HG03354 (cell line): ENCODE measurements around the gene PLAGL1.

Source experiments
- ATAC-seq: cut with Tn5 transposase; IDR thresholded peaks from one replicate; pipeline ENCODE4 v1.9.1; 2021; ENCODE audit warnings: mild to moderate bottlenecking; ENCODE audit not compliant: unreplicated experiment, poor library complexity, severe bottlenecking

Gene PLAGL1

GRCh38 chr6:143969077-143969476 is 39.0 kb downstream of the PLAGL1 start:
- no peak for ATAC-seq

GRCh38 chr6:143967706-143968376 is 40.2 kb downstream of the PLAGL1 start:
- no peak for ATAC-seq

- no peak for ATAC-seq
Measured at GRCh38 chr6:143966312-143966711, 41.7 kb downstream of the PLAGL1 start.

- no peak for ATAC-seq
Measured at GRCh38 chr6:143965503-143966171, 42.4 kb downstream of the PLAGL1 start.

- no peak for ATAC-seq
Measured at GRCh38 chr6:143964674-143965081, 43.4 kb downstream of the PLAGL1 start.

- no peak for ATAC-seq
Measured at GRCh38 chr6:143963158-143963919, 44.7 kb downstream of the PLAGL1 start.

- ATAC-seq: no peak
Measured at GRCh38 chr6:143961886-143962878, 45.9 kb downstream of the PLAGL1 start.

GRCh38 chr6:143961066-143961465 is 47.0 kb downstream of the PLAGL1 start:
- no peak for ATAC-seq

- no peak for ATAC-seq
Measured at GRCh38 chr6:143959927-143960326, 48.1 kb downstream of the PLAGL1 start.

- no peak for ATAC-seq
Measured at GRCh38 chr6:143958839-143959399, 49.1 kb downstream of the PLAGL1 start.

GRCh38 chr6:143957679-143958274 is 50.3 kb downstream of the PLAGL1 start:
- ATAC-seq: no peak

GRCh38 chr6:143955971-143956370 is 52.1 kb downstream of the PLAGL1 start:
- ATAC-seq: no peak

- ATAC-seq: no peak
Measured at GRCh38 chr6:143953922-143954321, 54.1 kb downstream of the PLAGL1 start.

- no peak for ATAC-seq
Measured at GRCh38 chr6:143952947-143953701, 54.9 kb downstream of the PLAGL1 start.

- ATAC-seq: no peak
Measured at GRCh38 chr6:143952060-143952778, 55.8 kb downstream of the PLAGL1 start.

GRCh38 chr6:143950875-143951274 is 57.2 kb downstream of the PLAGL1 start:
- no peak for ATAC-seq

- no peak for ATAC-seq
Measured at GRCh38 chr6:143949962-143950361, 58.1 kb downstream of the PLAGL1 start.

- no peak for ATAC-seq
Measured at GRCh38 chr6:143949535-143949934, 58.5 kb downstream of the PLAGL1 start.
